RWPE1 (cell line): Measurements from ENCODE around the gene PPIL1.

ENCODE experiments used
- CTCF ChIA-PET: fragments of 350-600 bp; sonication (Branson Sonifier 250); formaldehyde crosslinking; extraction: SDS; loops from one replicate; lab custom pipeline; 2021; lab: Yijun Ruan, JAX
- POLR2A ChIA-PET: fragments of 400-600 bp; formaldehyde crosslinking; extraction: SDS; loops from one replicate; lab custom pipeline; 2020; ENCODE audit warnings: antibody characterized with exemption; ENCODE audit not compliant: low non-redundant PET; lab: Yijun Ruan, JAX
- DNase-seq: peaks from one replicate; pipeline ENCODE4 v3.0.0; 2012; ENCODE audit warnings: low spot score
- H3K27ac ChIP-seq: fragments of 450-650 bp; 2 replicates; pipeline ENCODE4 v1.5.1; 2017
- TF ChIP-seq, protein P1 (sequence below): fragments of 450-650 bp; conservative IDR thresholded peaks from 2 replicates; pipeline ENCODE4 v1.5.1; 2017; ENCODE audit warnings: low read depth, mild to moderate bottlenecking

Gene PPIL1

DNA sequence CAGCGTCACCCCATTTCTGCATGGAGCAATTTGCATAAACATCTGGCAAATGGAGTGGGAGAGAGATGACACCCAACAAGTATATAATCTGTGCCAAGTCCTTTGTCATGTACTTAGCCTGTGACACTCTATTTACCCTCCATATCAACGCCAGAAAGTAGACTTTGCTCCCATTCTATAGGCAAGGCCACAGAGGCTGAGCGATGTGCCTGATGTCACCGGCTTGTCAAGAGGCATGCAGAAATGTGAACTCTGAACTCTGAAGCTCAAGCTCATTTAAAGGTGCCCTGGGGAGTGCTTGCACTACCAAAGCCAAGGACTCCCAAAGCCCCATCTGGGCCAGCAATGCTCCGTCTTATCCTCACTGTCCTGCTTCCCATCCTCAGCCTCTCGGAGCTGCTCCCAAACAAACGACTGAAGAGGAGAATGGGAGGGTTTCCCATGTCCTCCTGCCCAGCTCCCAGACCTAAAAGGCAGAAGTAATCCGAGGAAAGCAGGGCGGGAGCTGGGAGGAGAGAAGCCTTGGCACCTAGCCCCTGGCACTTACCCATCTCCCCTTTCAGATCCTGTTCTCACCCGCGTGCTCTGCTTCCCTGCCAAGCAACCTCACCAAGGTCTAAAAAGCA is 44.6 kb downstream of the PPIL1 start:
- TF ChIP-seq, protein P1, sequence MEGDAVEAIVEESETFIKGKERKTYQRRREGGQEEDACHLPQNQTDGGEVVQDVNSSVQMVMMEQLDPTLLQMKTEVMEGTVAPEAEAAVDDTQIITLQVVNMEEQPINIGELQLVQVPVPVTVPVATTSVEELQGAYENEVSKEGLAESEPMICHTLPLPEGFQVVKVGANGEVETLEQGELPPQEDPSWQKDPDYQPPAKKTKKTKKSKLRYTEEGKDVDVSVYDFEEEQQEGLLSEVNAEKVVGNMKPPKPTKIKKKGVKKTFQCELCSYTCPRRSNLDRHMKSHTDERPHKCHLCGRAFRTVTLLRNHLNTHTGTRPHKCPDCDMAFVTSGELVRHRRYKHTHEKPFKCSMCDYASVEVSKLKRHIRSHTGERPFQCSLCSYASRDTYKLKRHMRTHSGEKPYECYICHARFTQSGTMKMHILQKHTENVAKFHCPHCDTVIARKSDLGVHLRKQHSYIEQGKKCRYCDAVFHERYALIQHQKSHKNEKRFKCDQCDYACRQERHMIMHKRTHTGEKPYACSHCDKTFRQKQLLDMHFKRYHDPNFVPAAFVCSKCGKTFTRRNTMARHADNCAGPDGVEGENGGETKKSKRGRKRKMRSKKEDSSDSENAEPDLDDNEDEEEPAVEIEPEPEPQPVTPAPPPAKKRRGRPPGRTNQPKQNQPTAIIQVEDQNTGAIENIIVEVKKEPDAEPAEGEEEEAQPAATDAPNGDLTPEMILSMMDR = no peak
- H3K27ac ChIP-seq = peak overlapping the region; percentile 41
- peak; percentile 27 for DNase-seq
- ChIA-PET POLR2A (no interaction called here), CTCF (interaction anchor here (0.5 kb wide), 1 partner anchor 68 kb away, joined by 3 read pairs; no protein-coding TSS in a partner anchor)

- H3K27ac ChIP-seq = peak overlapping the region; percentile 57
- peak; percentile 49 for DNase-seq
- CTCF ChIA-PET = interaction anchor here (0.6 to 1.5 kb wide), 4 partner anchors 24 to 379 kb away, joined by 3 to 7 read pairs (median 4); no protein-coding TSS in a partner anchor
- TF ChIP-seq, protein P1 = no peak
- POLR2A ChIA-PET = no interaction called here
Measured at GRCh38 chr6:36827261-36828079, 47.1 kb downstream of the PPIL1 start.

- no peak for DNase-seq
- CTCF ChIA-PET = no interaction called here
- TF ChIP-seq, protein P1 = no peak
- H3K27ac ChIP-seq = peak overlapping the region; percentile 57
- POLR2A ChIA-PET = no interaction called here
Measured at GRCh38 chr6:36826520-36827227, 47.9 kb downstream of the PPIL1 start.

GRCh38 chr6:36825994-36826393 is 48.6 kb downstream of the PPIL1 start:
- H3K27ac ChIP-seq = no peak overlapping the region
- CTCF ChIA-PET = no interaction called here
- POLR2A ChIA-PET = no interaction called here

DNA sequence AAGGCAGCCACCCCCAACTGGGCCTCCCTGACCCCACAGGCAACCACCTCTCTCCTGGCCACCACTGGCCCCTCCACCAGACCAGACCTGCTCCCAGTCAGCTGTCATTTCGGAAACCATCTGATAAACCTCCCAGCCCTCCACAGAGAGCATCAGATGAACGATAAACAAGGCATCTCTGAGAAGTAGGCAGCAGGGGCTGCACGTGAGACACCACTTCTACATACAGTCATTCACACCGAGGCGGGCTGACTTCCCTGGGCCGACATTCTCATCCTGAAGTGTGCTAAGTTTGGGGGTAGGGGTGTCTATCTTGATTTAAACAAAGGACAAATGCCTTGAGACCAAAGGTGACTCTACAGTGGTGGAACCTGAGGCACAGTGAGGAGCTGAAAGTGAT is 49.2 kb downstream of the PPIL1 start:
- no peak for DNase-seq
- ChIA-PET CTCF (no interaction called here), POLR2A (no interaction called here)
- TF ChIP-seq, protein P1 = no peak
- H3K27ac ChIP-seq = no peak overlapping the region

More at GRCh38 chr6:36825994-36826393, 48.6 kb downstream of the PPIL1 start:
- DNase-seq = no peak
- TF ChIP-seq, protein P1 = no peak

GRCh38 chr6:36824253-36824652 is 50.4 kb downstream of the PPIL1 start:
- ChIA-PET POLR2A (no interaction called here), CTCF (interaction anchor here (0.7 kb wide), 1 partner anchor 39 kb away, joined by 3 read pairs; no protein-coding TSS in a partner anchor)
- H3K27ac ChIP-seq = no peak overlapping the region
- TF ChIP-seq, protein P1 = no peak
- no peak for DNase-seq
